Spleen (tissue), 7 donors: ENCODE measurements around the gene MSH5.

Experiments used
- CTCF ChIP-seq, 11 experiments: fragments of 200-600 bp in 7 of 11; fragments of 450-650 bp in 4 of 11; sonication (generic) in 4 of 11; IDR thresholded peaks in 8 of 11; conservative IDR thresholded peaks in 3 of 11; 1 replicate in 7 of 11; 2 replicates in 4 of 11; pipeline versions ENCODE4 v1.4.0 to v1.8.0; 2016 to 2021; ENCODE audit warnings: antibody characterized with exemption in 11 of 11, inconsistent platforms in 4 of 11, mild to moderate bottlenecking in 1 of 11
- POLR2AphosphoS5 ChIP-seq, 3 donors: sonication (generic); formaldehyde crosslinking; IDR thresholded peaks; one replicate each; pipeline ENCODE4 v1.5.1; 2017; ENCODE audit warnings: antibody characterized with exemption in 3 of 3
- donor health status: DM: no; HTN: no; CAD: no; lungs with moderate emphysema.
- donor health status: DM: no; HTN: no; CAD: no.
- donor health status: DM: no; HTN: no; CAD: no.

- TF ChIP-seq CTCF (IDR thresholded peaks at IDR 0.05 in 8 of 11, conservative IDR thresholded peaks at IDR 0.05 in 3 of 11) (no peak), POLR2AphosphoS5 (IDR thresholded peaks at IDR 0.05) (peak in 2 of 3 donors; percentile 14 to 40)
Measured at GRCh38 chr6:31768363-31769257, 28.8 kb downstream of the MSH5 start.
